ENCODE measurements around the gene AAMP.

Gene AAMP

DNA sequence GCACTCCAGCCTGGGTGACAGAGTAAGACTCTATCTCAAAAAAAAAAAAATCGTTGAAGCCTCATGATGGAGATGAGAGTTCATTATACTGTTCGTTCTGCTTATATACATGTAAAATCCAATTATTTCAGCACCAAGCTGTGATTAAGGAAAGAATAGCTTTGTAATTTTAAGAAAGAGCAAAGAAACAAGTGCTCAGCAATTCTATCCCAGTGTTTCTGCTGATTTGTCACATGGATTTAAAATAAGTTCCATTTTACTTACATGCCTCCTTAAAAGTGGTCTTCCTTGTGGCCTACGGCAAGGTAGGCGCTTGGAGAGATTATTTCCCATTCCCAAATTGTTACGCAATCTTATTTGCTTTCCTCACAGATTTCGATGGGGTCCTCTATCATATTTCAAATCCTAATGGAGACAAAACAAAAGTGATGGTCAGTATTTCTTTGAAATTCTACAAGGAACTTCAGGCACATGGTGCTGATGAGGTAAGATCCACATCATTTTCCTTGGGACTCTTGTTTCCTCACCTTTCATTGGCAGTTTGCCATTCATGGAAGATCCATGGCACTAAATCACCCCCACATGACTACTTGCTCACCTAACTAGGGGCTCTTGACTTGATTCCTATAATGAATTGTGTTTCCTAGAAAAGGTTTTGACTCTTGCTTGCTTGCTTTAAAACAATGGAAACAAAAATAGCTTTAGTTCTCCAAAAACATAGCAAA, 41.4 kb downstream of the AAMP start:
- Histone ChIP-seq H3K27me3 (ENCODE audit: control insufficient read depth, insufficient read depth, low read length) (no peaks in the 10 kb centered on the region), H3K79me2 (peaks cover 13% of the 10 kb centered on the region), H3K36me3 (ENCODE audit: control insufficient read depth, insufficient read depth, low read length) (no peaks in the 10 kb centered on the region), H2AFZ (no peak overlapping the region), H3K27ac (peak overlapping the region; percentile 22), H3K4me2 (ENCODE audit: low read length) (no peak overlapping the region), H3K9ac (no peak overlapping the region), H3K4me1 (no peaks in the 10 kb centered on the region), H3K9me3 (ENCODE audit: control insufficient read depth, low read length) (no peaks in the 10 kb centered on the region), H3K4me3 (ENCODE audit: low read depth, low read length) (no peak overlapping the region)
- no peak for TF ChIP-seq CTCF (IDR thresholded peaks at IDR 0.05)

DNA sequence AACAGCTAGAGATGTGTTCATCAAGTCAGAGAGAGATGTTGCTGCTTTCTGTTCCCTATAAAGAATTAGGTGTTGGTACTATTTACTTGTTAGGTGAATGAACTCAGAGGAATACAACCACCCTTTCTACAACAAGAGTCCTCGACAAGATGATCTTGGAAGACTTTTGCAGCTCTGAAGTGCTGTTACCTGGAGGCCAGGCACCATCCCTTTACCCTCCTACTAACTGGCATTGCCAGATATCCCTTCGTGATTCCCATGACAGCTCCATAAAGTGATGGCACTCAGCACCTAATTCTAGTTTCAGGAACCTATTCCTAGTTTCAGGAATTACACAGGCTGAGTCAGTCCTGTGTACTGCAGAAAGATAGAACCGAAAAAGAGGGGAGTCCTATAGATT, 43.0 kb downstream of the AAMP start:
- no peak for TF ChIP-seq CTCF (IDR thresholded peaks at IDR 0.05)
- H3K27ac ChIP-seq: no peak overlapping the region
- H3K9ac ChIP-seq: no peak overlapping the region
- no peak overlapping the region for H2AFZ ChIP-seq
- H3K4me3 ChIP-seq (ENCODE audit: low read depth, low read length): no peak overlapping the region
- peaks cover 9% of the 10 kb centered on the region for H3K4me1 ChIP-seq
- peaks cover 21% of the 10 kb centered on the region for H3K79me2 ChIP-seq
- no peak overlapping the region for H3K4me2 ChIP-seq (ENCODE audit: low read length)
- H3K9me3 ChIP-seq (ENCODE audit: control insufficient read depth, low read length): no peaks in the 10 kb centered on the region
- no peaks in the 10 kb centered on the region for H3K36me3 ChIP-seq (ENCODE audit: control insufficient read depth, insufficient read depth, low read length)
- no peaks in the 10 kb centered on the region for H3K27me3 ChIP-seq (ENCODE audit: control insufficient read depth, insufficient read depth, low read length)

DNA sequence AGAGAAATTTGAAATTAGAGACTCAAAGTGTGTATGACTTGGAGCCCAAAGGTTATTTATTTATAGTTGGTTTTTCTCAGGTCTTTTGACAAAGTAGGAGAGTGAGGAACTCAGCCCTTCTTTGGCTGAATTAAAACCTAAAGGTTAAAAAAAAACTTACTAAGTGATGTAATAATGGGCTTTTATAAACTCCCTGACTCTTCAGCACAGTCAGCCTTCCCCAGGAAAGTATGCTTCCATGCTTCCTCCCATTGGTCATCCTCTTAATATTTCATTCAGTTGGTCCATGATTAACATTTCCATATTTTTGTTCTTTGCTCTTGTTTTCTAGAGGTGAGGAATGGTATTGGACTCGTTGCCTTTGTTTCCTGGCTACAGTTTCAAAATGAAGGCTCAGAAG, 45.8 kb downstream of the AAMP start:
- Histone ChIP-seq H3K4me3 (ENCODE audit: low read depth, low read length) (no peak overlapping the region), H3K36me3 (ENCODE audit: control insufficient read depth, insufficient read depth, low read length) (no peaks in the 10 kb centered on the region), H3K9me3 (ENCODE audit: control insufficient read depth, low read length) (no peaks in the 10 kb centered on the region), H3K27me3 (ENCODE audit: control insufficient read depth, insufficient read depth, low read length) (no peaks in the 10 kb centered on the region), H3K27ac (no peak overlapping the region), H3K9ac (no peak overlapping the region), H3K4me1 (peaks cover 9% of the 10 kb centered on the region), H3K79me2 (peaks cover 30% of the 10 kb centered on the region), H3K4me2 (ENCODE audit: low read length) (no peak overlapping the region), H2AFZ (no peak overlapping the region)
- no peak for TF ChIP-seq CTCF (IDR thresholded peaks at IDR 0.05)

- Histone ChIP-seq H3K4me1 (peaks cover 15% of the 10 kb centered on the region), H3K27ac (no peak overlapping the region), H3K79me2 (peaks cover 34% of the 10 kb centered on the region), H3K4me3 (ENCODE audit: low read depth, low read length) (no peak overlapping the region), H2AFZ (no peak overlapping the region), H3K36me3 (ENCODE audit: control insufficient read depth, insufficient read depth, low read length) (no peaks in the 10 kb centered on the region), H3K4me2 (ENCODE audit: low read length) (no peak overlapping the region), H3K9me3 (ENCODE audit: control insufficient read depth, low read length) (no peaks in the 10 kb centered on the region), H3K27me3 (ENCODE audit: control insufficient read depth, insufficient read depth, low read length) (no peaks in the 10 kb centered on the region), H3K9ac (no peak overlapping the region)
- no peak for TF ChIP-seq CTCF (IDR thresholded peaks at IDR 0.05)
Observed at GRCh38 chr2:218223046-218223445, 46.9 kb downstream of the AAMP start.

GRCh38 chr2:218221000-218221399, 48.9 kb downstream of the AAMP start:
- Histone ChIP-seq H3K27ac (no peak overlapping the region), H2AFZ (no peak overlapping the region), H3K36me3 (ENCODE audit: control insufficient read depth, insufficient read depth, low read length) (no peaks in the 10 kb centered on the region), H3K4me3 (ENCODE audit: low read depth, low read length) (no peak overlapping the region), H3K79me2 (peaks cover 40% of the 10 kb centered on the region), H3K4me1 (peaks cover 15% of the 10 kb centered on the region), H3K27me3 (ENCODE audit: control insufficient read depth, insufficient read depth, low read length) (no peaks in the 10 kb centered on the region), H3K9ac (no peak overlapping the region), H3K9me3 (ENCODE audit: control insufficient read depth, low read length) (no peaks in the 10 kb centered on the region), H3K4me2 (ENCODE audit: low read length) (no peak overlapping the region)
- TF ChIP-seq CTCF (IDR thresholded peaks at IDR 0.05): no peak
